Left ventricle myocardium inferior (tissue), 1 donor: ENCODE measurements around the gene APBB3. TPM values are rescaled to one million over a fixed set of nuclear protein-coding genes. Genes with fewer than 3 reads are reported as not detected.
"Not testable (repeated sequence)": the region's sequence is repeated elsewhere in the genome, so short reads cannot be mapped to it uniquely, and the experiment has no call there.

Experiments
- DNase-seq: peaks from one replicate; pipeline ENCODE4 v3.0.0-alpha.2; 2020
- H3K27ac ChIP-seq: fragments of 200-600 bp; replicated peaks from 2 replicates; pipeline ENCODE4 v1.8.0; 2021
- H3K27me3 ChIP-seq: fragments of 200-600 bp; 2 replicates; pipeline ENCODE4 v1.8.0; 2021; ENCODE audit warnings: low read depth
- H3K36me3 ChIP-seq: fragments of 200-600 bp; 2 replicates; pipeline ENCODE4 v1.8.0; 2021
- H3K4me1 ChIP-seq: fragments of 200-600 bp; 2 replicates; pipeline ENCODE4 v1.8.0; 2021
- H3K4me3 ChIP-seq: fragments of 200-600 bp; 2 replicates; pipeline ENCODE4 v1.8.0; 2021; ENCODE audit warnings: mild to moderate bottlenecking, moderate library complexity
- H3K9me3 ChIP-seq: fragments of 200-600 bp; replicated peaks from 2 replicates; pipeline ENCODE4 v1.8.0; 2021
- CTCF ChIP-seq: fragments of 200-600 bp; IDR thresholded peaks from 2 replicates; pipeline ENCODE4 v1.8.0; 2021; ENCODE audit warnings: antibody characterized with exemption, mild to moderate bottlenecking, borderline replicate concordance
- intact Hi-C: fragments of 100-400 bp; cut with micrococcal nuclease; formaldehyde crosslinking; loops from one replicate; pipeline ENCODE4 v1.11.0; 2022
- total RNA-seq: library from RNA; stranded (reverse); fragmentation: NEBNext Ultra II Directional; extraction: Animal tissue kit (Norgen Biotek cat#: 25700); gene quantifications from one replicate; pipeline ENCODE4 v1.2.1, GENCODE V29; 2021
- donor health status: DM: no; HTN: yes; CAD: no; lungs with severe emphysema.

The APBB3 gene
- total RNA-seq, 1 donor from 2014 or later, result 12.1 TPM

DNA sequence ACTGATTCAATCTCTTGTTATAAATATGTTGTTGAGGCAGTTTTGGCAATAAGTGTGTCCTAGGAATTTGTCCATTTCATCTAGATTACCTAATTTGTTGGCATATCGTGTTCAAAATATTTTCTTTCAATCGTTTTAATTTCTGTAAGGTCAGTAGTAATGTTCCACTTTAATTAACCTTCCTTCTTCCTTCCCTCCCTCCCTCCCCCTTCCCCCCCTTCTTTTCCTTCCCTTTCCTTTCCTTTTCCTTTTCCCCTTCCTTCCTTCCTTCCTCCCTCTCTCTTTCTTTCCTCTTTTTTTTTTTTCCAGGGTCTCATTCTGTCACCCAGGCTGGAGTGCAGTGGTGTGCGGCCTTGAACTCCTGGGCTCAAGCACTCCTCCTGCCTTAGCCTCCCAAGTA, 41.5 kb upstream of the APBB3 start:
- H3K4me1 ChIP-seq, result peaks cover 6% of the 10 kb centered on the region
- H3K27ac ChIP-seq, result no peak overlapping the region
- intact Hi-C loops, result no loop called here

GRCh38 chr5:140603734-140604133, 39.3 kb upstream of the APBB3 start:
- intact Hi-C loops, result no loop called here
- no peak for DNase-seq
- TF ChIP-seq CTCF, result no peak
- Histone ChIP-seq H3K27ac (no peak overlapping the region), H3K9me3 (no peaks in the 10 kb centered on the region), H3K27me3 (no peaks in the 10 kb centered on the region), H3K4me1 (peaks cover 1% of the 10 kb centered on the region), H3K4me3 (no peak overlapping the region), H3K36me3 (no peaks in the 10 kb centered on the region)

More for the DNA sequence above, 41.5 kb upstream of the APBB3 start:
- H3K36me3 ChIP-seq, result no peaks in the 10 kb centered on the region
- TF ChIP-seq CTCF, result no peak
- H3K4me3 ChIP-seq, result no peak overlapping the region
- no peaks in the 10 kb centered on the region for H3K27me3 ChIP-seq
- no peak for DNase-seq
- no peaks in the 10 kb centered on the region for H3K9me3 ChIP-seq

- H3K27ac ChIP-seq, intact Hi-C loops, H3K27me3 ChIP-seq, H3K4me3 ChIP-seq, DNase-seq, H3K36me3 ChIP-seq, H3K9me3 ChIP-seq, H3K4me1 ChIP-seq: not testable (repeated sequence)
Measured at GRCh38 chr5:140603446-140603698, 39.0 kb upstream of the APBB3 start.

DNA sequence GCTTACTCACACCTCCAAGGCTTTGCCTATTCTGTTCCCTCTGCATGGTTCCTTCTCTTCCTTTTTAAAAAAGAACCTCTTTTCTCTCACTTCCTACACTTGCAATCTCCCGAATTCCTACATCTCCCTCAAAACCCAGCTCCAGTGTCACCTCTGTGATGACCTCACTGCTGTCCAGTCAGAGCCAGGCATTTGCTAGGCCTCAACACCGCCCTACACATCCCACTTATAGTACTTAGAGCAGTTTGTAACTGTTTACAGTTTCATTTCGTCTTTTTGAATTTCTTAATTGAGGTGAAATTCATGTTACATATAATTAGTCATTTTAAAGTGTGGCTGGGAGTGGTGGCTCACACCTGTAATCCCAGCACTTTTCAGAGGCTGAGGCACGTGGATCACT, 37.7 kb upstream of the APBB3 start:
- intact Hi-C loops, result no loop called here
- Histone ChIP-seq H3K9me3 (no peaks in the 10 kb centered on the region), H3K36me3 (no peaks in the 10 kb centered on the region), H3K4me1 (no peaks in the 10 kb centered on the region), H3K4me3 (no peak overlapping the region), H3K27ac (peak overlapping the region; percentile 38), H3K27me3 (no peaks in the 10 kb centered on the region)
- DNase-seq, result no peak
- TF ChIP-seq CTCF, result no peak

DNA sequence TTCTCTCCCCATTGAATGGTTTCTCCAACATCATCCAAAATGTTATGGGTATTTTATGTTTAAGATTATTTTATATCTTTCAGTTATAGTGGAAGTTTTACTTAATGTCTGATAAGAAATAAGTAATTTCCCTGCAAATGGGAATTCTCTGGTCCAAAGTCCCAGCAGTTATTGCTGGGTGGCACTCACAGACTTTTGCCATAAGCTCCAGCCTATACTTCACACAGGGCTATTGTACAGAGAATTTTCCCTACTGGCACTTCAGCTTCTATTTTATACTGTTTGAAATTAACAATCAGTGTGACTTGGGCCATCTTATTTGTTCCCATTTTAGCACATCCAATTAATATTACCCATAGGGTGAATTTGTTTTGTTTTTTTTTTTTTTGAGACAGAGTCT, 35.7 kb upstream of the APBB3 start:
- Histone ChIP-seq H3K4me3 (no peak overlapping the region), H3K9me3 (no peaks in the 10 kb centered on the region), H3K4me1 (peaks cover 17% of the 10 kb centered on the region), H3K36me3 (no peaks in the 10 kb centered on the region), H3K27ac (no peak overlapping the region), H3K27me3 (no peaks in the 10 kb centered on the region)
- TF ChIP-seq CTCF, result no peak
- DNase-seq, result no peak
- intact Hi-C loops, result no loop called here

GRCh38 chr5:140598836-140599235, 34.4 kb upstream of the APBB3 start:
- Histone ChIP-seq H3K36me3 (no peaks in the 10 kb centered on the region), H3K27ac (no peak overlapping the region), H3K9me3 (no peaks in the 10 kb centered on the region), H3K4me1 (peaks cover 22% of the 10 kb centered on the region), H3K27me3 (no peaks in the 10 kb centered on the region), H3K4me3 (no peak overlapping the region)
- no peak for TF ChIP-seq CTCF
- no peak for DNase-seq
- intact Hi-C loops, result no loop called here
